GM19463 (cell line): ENCODE measurements around the gene NINJ1.
"Not testable (repeated sequence)": the region's sequence is repeated elsewhere in the genome, so short reads cannot be mapped to it uniquely, and the experiment has no call there.

Experiments used
- ATAC-seq: cut with Tn5 transposase; IDR thresholded peaks from one replicate; pipeline ENCODE4 v1.9.1; 2021; ENCODE audit warnings: mild to moderate bottlenecking, moderate library complexity; ENCODE audit not compliant: unreplicated experiment

NINJ1 gene

DNA sequence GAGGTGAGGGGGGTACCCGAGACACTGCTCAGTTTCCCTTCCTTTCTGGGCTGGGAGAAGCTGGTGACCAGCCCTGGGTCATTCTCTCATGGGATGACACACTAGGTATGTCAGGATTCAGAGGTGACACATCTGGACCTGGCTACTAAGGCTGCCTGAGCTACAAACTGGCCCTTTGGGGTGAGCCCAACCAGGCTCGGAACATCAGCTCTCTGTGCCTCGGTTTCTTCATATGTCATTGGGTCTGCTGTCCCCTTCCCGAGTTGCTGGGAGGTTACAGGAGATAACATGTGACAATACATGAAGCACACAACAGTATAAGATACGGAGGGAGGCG lies 26.3 kb downstream of the NINJ1 start:
- ATAC-seq = no peak

DNA sequence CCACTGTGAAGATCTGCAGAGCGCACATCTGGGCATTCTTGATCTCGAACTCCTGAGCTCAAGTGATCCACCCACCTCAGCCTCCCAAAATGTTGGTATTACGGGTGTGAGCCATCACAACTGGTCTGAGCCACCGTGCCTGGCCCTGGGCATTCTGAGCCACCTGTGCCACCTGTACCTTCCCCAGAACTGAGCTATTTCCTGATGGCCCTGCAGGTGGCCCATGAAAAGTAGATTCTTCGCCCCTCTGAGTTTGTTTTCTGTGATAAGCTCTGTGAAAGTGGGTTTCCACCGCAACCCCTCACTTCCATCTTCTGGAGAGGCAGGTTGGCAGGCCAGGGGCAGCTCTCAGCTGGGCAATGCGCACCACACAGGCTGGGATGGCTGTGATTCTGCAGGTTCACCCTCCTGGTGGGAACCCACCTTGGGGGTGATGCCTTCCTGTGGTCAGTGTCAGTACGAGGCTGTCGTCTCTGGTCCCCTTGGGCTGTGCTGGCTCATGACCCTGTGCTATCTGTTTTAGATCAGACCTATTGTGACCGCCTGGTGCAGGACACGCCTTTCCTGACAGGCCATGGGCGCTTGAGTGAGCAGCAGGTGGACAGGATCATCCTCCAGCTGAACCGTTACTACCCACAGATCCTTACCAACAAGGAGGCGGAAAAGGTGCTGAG lies 26.8 kb downstream of the NINJ1 start:
- no peak for ATAC-seq

DNA sequence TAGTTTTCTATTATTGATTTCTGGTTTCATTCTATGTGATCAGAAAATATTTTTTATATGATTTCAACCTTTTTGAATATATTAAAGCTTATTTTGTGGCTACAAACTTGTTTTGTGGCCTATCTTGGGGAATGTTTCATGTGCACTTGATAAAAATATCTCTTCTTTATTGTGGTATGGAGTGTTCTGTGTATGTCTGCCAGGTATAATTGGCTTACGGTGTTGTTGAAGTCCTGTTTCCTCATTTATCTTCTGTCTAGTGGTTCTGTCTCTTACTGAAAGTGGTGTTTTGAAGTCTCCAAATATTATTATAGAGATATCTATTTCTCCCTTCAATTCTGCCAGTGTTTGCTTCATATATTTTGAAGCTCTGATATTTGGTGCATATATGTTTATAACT lies 28.4 kb downstream of the NINJ1 start:
- ATAC-seq = no peak

DNA sequence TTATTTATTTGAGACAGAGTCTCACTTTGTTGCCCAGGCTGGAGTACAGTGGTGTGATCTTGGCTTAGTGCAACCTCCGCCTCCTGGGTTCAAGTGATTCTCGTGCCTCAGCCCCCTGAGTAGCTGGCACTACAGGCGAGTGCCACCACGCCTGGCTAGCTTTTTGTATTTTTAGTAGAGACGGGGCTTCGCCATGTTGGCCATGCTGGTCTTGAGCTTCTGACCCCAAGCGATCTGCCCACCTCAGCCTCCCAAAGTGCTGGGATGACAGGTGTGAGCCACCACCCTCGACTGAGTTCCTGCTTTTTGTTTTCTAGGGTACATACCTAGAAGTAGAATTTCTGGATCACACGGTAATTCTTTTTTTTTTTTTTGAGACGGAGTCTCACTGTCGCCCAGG lies 33.0 kb downstream of the NINJ1 start:
- ATAC-seq = not testable (repeated sequence)

DNA sequence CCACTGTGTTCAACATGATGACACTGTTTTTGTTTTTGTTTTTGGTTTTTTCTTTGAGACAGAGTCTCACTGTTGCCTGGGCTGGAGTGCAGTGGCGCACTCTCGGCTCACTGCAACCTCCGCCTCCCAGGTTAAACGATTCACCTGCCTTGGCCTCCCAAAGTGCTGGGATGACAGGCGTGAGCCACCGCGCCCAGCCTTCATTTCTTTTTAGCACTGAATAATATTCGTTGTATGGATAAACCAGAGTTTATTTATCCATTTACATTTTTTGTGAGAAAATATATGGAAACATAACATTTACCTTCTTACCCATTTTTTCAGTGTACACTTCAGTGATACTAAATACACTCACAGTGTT lies 33.8 kb downstream of the NINJ1 start:
- ATAC-seq = no peak

DNA sequence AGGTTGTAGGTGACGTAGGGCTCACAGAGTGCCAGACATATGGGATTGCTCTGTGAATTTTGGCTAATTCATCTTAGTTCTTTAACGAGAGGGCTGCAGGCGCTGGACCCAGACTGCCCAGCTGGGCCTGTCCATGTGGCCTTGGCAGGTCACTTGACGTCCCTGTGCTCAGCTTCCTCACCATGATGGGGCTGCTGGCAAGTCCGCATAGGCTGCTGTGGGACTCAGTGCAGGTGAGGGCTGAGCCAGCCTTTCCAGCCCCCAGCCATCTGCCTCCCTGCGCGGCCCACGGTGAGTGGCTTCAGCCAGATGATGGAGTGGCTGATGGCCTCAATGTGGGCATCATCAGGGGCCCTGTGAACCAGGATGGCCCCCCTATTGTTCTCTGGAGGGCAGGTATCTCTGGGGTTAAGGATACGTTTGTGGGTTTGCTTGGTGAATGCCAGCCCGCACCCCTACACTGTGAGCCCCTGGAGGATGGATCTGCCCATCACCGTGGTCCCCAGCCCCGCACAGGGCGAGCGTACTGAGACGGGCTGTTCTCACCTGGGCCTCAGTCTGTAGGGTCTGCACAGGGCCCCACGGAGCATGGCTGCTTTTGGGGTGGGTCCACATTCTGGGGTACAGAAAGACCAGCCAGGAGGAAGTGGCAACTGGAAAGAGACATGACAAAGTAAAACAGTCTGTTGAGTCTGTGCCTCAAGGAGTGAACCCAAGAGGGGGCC lies 34.3 kb downstream of the NINJ1 start:
- ATAC-seq = no peak

DNA sequence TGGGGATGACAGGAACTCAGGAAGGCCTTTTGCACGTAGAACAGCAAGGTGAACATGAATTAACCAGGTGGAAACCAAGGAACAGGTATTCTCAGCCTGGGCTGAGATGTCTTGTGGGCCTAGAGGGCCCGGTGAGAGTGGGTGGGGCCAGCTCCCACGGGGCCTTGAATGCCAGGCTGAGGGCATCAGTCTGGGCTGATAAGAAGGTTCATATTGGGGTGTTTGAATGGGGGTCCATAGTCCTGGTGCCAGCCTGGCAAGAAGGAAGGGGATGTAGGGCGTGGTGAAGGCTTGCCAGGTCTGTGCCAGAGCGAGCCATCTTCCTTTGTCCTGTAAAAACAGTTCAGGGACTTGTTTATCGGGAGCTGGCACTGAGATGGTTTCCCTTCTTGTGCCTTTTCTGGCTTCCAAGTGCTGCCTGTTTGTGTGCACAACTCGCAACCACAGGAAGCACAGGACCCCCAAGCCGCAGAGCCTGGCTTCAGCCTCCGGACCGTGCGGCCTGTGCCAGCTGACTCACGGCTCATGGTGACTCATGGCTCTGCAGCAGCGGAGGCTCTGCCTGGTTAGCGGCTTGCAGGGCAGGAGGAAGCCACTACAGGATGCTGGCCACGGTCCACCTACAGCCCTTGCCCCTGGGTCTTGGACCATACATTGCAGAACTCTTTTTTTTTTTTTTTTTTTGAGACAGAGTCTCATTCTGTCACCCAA lies 35.7 kb downstream of the NINJ1 start:
- ATAC-seq = no peak

DNA sequence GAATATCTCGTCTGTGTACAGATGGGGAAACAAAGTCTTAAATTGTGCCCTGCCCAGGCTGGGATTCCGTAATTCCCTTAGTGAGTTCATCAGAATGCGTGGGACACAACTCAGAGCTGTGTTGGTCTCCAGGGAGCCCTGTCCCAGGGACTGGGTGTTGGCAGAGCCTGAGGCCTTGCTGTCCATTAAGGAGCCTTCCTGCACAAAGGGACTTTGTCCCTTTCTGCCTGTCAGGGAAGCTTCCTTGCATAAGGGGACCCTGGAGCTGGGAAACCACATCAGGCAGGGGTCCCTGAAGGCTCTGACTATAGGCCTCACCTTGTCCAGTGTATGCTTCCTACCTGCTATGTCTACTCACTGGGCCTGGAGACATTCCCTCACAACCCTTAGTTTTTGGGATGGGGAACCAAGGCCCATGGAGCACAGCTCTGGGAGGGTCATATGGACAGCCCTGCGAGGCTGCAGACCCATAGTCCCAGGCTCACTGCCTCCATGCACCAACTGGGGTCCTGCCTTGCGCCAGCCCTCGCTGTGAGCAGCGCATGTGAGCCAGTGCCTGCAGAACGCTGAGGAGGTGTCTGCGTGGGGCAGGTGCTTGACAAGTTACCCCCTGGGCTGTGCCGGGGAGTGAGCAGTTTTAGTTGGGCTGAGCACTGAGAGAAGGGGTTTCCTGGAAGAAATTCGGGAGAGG lies 36.4 kb downstream of the NINJ1 start:
- no peak for ATAC-seq

DNA sequence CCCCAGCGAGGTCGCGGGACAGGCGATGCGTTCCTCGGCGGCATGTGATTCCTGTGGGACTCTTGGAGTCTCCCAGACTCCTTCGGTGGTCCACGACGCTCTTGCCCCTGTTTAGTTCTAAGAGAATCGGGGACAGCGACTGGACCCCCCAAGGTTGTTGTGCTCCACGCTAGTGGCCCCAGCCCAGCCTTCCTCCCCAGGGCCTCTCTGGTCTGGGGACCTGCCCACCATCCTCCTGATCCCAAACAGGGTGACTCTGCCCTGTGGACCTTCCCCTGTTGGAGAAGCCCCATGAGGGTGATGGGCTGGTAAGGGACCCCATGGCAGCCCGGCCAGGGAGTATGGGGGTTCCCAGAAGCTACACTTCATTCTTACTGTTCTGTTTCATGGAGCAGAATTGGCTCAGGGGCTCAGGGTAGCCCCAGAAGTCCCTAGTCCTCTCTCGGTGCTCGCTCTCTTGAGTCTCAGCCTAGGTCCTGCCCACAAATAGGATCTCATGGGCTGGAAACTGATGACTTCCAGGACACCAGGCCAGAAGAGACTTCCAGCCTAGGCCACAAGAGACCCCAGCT lies 37.2 kb downstream of the NINJ1 start:
- ATAC-seq = no peak

DNA sequence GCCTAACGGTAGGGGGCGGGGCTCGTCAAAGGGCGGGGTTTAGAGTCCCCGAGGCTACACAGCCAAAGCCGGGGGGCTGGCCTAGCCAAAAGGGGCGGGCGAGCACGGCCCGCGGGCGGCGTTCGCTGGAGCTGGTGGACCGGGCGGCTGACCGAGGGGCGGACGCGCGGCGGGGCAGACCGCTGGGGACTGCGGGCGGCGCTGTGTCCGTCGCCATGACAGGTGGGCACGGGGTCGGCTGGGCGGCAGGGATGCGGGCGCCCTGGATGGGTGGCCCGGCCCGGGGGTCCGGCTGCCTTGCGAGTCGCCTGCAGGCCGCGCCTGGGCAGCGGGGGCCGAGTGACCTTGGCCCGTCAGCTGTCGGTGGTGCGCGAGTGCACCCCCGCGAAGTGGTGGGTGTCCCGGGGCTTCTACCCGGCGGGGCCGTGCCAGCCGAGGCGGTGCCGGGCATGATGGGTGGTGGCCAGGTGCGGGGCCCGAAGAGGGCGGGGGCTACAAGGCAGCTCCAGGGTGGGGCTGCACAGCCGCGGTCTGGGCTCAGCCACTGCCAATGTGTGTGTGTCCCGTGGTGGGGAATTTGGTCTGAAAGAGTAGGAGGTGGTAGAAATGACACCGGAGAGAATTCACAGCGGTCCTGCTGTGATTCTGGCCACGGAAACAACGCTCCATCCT lies 37.8 kb downstream of the NINJ1 start, which contains the start of gene CARD19:
CARD19 (plus strand) TSS at position 87 of the 672 bp plus-strand sequence; CDS start at position 216, 129 bp downstream.
- peak; percentile 35 for ATAC-seq

DNA sequence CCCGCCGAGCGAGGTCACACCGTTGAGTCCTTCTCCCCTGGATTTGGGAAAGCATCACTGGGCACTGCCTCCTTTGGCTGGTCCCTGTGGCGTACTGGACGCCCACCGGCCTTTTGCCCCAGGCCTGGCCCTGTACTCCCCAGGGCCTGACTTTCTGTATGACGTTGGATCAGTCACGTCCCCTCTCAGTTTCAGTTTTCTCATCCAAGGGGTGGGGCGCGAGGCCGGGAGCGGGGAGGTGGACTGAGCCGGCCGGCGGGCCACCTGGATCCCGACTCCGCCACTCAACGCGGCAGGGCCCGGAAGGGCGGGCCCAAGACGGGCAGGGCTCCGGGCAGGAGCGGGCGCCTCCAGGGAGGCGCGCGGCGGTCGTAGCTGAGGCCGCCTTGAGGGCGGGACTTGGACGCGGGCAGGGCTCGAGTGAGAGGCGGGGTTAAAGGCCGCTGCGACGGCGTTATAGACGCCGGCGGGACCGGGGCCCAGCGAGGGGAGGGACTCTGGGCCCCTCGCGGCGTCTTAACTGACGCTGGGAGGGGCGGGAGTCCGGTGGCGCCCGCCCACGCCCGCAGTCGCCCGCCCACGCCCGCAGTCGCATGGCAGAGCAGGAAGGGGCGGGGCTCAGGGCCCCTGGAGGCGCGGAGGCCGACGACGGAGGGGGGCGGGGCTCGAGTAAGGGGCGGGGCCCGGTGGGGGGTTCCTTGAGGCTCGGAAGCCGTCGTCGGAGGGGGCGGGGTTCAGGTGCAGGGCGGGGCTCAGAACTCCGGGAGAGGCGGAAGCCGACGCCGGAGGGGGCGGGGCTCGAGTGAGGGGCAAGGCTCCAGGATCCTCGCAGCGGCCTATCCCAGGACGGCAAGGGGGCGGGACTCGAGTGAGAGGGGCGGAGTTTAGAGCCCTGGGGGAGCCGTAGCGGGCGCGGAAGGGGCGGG lies 38.6 kb downstream of the NINJ1 start:
- peak; percentile 58 for ATAC-seq

DNA sequence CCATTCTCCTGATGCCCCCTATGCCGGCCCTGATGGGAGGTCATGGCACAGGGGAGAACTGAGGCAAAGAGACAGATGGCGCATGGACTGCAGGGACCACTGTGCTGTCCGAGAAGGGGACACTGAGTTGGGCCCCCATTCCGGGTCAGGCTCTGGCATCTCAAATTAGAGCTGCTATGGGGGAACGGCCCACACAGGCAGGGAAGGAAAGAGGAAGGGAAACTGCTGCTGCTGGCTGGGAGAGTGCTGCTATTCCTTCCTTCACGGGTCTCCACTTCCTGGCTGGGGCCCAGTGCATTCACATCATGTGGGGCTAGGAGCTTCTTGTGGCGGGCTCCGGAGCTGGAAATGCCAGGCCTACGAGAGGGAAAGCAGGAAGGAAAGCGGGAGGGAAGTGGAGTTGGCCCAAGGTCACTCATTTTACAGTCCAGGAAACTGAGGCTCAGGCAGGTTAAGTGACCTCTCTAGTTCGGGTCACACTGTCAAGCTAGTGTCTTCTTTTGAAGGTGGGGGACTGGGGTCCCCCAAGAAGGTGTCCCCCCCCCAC lies 39.3 kb downstream of the NINJ1 start:
- ATAC-seq = no peak

DNA sequence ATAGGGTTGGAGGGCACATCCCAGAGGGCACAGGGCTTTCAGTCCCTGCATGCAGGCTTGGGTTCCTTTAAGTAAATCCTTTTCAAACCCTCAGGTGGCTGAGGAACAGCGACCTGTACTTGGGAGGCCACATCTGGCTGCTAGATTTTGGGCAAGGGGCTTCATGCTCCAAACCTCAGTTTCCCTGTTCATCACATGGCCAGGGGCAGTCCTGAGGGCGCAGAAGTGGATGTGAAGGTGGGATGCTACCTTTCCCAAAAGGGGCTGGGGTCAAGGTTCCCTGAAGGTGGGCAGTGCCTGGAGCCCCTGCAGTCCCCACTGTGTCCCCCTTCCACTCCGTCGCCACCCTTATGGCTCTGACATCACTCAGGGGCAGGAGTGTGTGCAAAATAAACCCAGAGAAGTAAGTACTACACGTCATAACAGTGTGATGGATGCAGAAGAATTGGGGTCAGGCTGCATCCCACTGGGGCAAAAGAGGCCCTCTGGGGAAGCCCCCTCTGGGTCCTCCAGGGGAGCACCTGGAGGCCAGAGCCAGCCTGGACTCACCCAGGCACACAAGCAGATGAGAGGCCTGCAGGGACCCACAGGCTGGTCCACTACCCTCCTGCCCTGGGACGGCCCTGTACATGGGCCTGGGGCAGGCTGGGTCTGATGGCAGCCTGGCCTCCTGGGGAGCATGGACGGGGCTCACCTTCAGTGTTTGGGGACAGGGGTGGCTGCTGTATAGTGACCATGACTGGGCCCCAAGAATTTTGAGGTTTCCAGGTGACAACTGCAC lies 40.0 kb downstream of the NINJ1 start:
- no peak for ATAC-seq

DNA sequence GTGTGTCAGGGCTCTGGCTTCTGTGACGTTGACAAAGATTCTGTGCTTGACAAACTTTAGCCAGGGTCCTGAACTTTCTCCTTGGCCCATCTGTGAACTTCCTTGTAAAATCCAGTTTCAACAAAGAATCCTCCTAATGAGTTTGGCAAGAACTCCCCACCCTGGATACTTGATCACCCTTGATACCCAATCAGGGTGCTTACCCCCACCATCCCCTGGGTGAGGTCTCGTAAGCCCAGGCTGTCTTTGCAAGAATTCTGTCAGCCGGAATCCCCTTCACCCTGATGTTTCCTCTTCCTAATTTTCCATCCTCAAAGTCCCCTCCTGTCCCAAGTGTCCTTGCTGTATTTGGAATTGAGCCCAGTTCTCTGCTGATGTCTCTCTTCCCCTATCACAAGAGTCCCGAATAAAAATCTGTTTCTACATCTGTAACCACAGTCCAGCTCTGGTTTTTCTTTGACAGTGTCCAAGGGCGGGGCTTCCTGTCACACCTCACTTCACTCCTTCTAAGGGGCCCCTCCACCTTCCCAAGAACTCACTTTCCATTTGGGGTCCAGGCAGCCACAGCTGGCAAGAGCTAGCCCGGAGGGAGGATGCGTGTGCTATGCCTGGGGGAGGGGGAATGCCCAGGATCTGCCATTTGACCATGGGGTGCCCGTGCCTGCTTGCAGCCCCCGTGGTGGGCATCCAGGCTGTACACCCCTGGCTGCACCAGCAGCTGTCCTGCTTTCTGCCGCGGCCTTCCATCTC lies 40.7 kb downstream of the NINJ1 start:
- ATAC-seq = no peak

DNA sequence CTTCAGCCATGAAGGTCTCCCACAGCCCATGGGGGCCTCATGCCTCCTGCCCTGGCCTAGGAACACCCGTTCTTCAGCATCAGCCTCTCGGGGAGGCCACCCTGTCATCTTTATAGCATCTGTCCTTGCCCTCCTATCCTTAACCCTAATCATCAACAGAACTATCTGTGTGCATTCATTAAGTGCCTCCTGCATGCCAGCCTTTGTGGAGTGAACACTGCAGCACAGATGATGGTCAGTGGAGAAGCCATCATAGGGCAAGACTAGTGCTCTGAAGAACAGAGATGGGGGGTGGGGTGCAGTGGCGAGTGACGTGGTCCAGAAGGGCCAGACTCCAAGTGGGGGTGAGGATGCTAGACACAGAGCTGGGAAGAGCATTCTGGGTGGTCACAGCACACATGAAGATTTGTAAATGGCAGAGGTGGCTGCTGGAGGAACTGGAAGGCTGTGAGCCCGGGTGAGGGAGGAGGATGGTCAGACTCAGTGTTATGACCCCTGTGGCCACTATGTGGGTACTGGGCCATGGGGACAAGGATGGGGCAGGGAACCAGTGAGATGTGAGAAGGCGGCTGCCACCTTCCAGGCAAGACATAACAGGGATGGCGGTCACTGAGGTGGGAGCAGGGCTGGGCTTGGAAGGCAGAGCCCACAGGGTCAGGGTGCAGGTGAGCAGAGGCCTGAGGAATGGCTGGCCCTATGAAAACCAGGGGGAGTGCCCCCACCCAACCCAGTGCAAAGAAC lies 41.6 kb downstream of the NINJ1 start:
- no peak for ATAC-seq

DNA sequence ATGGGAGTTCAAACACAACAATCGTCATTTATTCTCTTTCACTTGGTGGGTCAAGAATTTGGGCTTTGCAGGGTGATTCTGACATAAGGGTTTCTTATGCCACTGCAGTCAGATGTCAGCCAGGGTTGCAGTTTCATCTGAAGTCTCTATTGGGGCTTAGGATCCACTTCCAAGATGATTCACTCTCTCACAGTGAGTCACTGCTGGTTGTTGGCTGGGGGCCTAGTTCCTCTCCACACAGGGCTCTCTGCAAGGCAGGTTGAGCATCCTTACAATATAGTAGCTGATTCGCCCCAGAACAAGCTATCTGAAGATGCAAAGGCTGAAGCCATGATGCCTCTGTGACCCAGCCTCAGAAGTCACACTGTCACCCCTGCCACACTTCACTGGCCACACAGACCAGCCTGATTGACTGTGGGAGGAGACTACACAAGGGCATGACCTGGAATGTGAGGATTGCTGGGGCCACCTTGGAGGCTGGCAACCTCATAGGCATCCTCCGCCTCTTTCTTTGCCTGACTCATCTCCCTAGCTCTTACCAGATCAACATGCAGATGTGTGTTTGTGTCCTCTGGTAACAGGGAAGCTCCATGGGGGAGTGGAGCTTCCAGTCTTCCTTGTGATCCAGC lies 42.5 kb downstream of the NINJ1 start:
- ATAC-seq = no peak

DNA sequence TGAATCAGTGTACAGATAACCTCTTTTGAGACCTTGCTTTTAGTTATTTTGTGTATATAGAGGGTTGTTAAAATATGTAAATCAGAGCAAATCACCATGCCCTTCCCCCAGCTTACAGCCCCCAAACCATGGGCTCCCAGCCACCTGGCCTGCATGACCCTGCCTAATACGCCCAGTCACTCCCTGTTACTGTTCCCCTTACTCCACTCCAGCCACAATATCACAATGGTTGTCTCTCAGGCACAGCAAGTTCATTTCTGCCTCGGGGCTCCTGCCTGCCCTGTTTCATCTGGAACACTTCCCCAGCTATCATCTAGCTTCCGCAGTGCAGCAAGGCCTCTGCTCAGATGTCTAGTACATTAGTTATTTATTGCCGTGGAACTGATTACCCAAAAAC lies 43.0 kb downstream of the NINJ1 start:
- no peak for ATAC-seq
